Chondrocyte (in vitro differentiated cells): ENCODE data around the gene TNPO3. TPM values are rescaled to one million over a fixed set of nuclear protein-coding genes. Genes with fewer than 3 reads are reported as not detected.
A peak's percentile ranks its signal among the peaks of the same experiment; 100 is the strongest.

ENCODE experiments used
- DNase-seq: peaks from one replicate; pipeline ENCODE4 v3.0.0; 2021; ENCODE audit warnings: mixed read lengths, low spot score
- H3K27ac Mint-ChIP-seq: one replicate; pipeline ENCODE4 v1.8.0; 2021; ENCODE audit warnings: mild to moderate bottlenecking, moderate library complexity, mixed read lengths; ENCODE audit not compliant: unreplicated experiment
- H3K27me3 Mint-ChIP-seq: 2 replicates; pipeline ENCODE4 v1.8.0; 2021; ENCODE audit warnings: low read depth, mixed read lengths
- H3K36me3 Mint-ChIP-seq: 2 replicates; pipeline ENCODE4 v1.8.0; 2021; ENCODE audit warnings: low read depth, mixed read lengths
- H3K4me1 Mint-ChIP-seq: 2 replicates; pipeline ENCODE4 v1.8.0; 2021; ENCODE audit warnings: low read depth, mild to moderate bottlenecking, mixed read lengths
- H3K4me3 Mint-ChIP-seq: one replicate; pipeline ENCODE4 v1.8.0; 2021; ENCODE audit warnings: mild to moderate bottlenecking, moderate library complexity, mixed read lengths; ENCODE audit not compliant: unreplicated experiment
- H3K9me3 Mint-ChIP-seq: 2 replicates; pipeline ENCODE4 v1.8.0; 2021; ENCODE audit warnings: low read depth, mixed read lengths
- total RNA-seq: library from RNA; stranded (reverse); gene quantifications from 3 replicates; pipeline ENCODE4 v1.2.1, GENCODE V29; 2021
- TF ChIP-seq, protein P1 (sequence below): fragments of 200-600 bp; sonication (generic); IDR thresholded peaks from 2 replicates; pipeline ENCODE4 v1.5.0; 2021; ENCODE audit warnings: antibody characterized with exemption, mild to moderate bottlenecking, moderate library complexity

The TNPO3 gene
- total RNA-seq, 1 donor from 2014 or later, result 44.0 TPM

GRCh38 chr7:128982105-128982504, 72.8 kb downstream of the TNPO3 start:
- H3K9me3 Mint-ChIP-seq, result no peaks in the 10 kb centered on the region
- H3K27ac Mint-ChIP-seq, result no peak overlapping the region
- TF ChIP-seq, protein P1, sequence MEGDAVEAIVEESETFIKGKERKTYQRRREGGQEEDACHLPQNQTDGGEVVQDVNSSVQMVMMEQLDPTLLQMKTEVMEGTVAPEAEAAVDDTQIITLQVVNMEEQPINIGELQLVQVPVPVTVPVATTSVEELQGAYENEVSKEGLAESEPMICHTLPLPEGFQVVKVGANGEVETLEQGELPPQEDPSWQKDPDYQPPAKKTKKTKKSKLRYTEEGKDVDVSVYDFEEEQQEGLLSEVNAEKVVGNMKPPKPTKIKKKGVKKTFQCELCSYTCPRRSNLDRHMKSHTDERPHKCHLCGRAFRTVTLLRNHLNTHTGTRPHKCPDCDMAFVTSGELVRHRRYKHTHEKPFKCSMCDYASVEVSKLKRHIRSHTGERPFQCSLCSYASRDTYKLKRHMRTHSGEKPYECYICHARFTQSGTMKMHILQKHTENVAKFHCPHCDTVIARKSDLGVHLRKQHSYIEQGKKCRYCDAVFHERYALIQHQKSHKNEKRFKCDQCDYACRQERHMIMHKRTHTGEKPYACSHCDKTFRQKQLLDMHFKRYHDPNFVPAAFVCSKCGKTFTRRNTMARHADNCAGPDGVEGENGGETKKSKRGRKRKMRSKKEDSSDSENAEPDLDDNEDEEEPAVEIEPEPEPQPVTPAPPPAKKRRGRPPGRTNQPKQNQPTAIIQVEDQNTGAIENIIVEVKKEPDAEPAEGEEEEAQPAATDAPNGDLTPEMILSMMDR, result no peak
- no peak overlapping the region for H3K4me3 Mint-ChIP-seq
- H3K4me1 Mint-ChIP-seq, result no peaks in the 10 kb centered on the region
- no peak for DNase-seq
- H3K27me3 Mint-ChIP-seq, result no peaks in the 10 kb centered on the region
- peaks cover 36% of the 10 kb centered on the region for H3K36me3 Mint-ChIP-seq

DNA sequence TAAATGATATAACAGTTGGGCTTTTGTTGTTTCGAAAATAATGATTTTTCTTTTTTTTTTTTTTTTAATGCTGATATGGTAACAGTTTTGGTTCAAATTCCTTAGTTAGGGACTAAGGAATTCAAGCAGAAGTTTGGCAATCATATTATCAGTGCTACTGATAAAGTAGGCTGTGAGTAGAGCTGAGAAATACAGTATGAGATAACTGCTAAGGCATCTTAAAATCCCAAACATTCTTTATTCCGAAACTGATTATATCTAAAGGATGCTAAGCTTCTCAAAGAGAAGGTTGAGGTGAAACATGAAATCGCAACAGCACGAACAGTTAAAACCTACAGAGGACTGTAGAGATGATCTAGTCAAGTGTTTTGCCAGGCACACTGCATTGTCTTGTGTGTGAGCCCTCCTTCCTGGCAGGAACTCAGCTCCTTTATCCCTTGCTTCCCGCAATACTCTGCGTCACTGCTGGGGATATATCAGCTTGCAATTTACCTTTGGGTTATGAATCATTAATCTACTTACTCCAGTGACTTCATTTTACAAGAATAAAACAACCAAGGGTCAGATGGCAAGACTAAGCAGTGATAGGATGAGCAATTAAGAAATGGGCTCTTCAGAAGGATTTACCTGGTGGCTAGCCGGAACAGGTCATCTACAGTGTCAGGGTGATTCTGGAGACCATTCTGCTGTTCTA, 80.5 kb downstream of the TNPO3 start:
- no peak for DNase-seq
- no peak overlapping the region for H3K27ac Mint-ChIP-seq
- no peak overlapping the region for H3K4me3 Mint-ChIP-seq
- H3K4me1 Mint-ChIP-seq, result no peaks in the 10 kb centered on the region
- peaks cover 41% of the 10 kb centered on the region for H3K36me3 Mint-ChIP-seq
- no peaks in the 10 kb centered on the region for H3K27me3 Mint-ChIP-seq
- no peaks in the 10 kb centered on the region for H3K9me3 Mint-ChIP-seq
- TF ChIP-seq, protein P1, result no peak

DNA sequence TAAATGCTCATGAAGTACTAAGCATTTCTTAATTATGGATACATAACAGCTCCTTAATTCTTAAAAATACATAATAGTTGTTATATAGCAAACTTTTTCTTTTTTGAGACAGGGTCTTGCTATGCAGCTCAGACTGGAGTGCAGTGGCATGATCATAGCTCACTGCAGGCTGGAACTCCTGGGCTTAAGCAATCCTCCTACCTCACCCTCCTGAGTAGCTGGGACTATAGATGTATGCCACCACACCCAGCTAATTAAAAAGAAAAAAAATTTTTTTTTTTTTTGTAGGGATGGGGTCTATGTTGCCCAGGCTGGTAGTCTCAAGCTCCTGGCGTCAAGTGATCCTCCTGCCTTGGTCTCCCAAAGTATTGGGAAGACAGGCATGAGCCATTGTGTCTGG, 86.3 kb downstream of the TNPO3 start:
- Mint-ChIP-seq H3K36me3 (peaks cover 48% of the 10 kb centered on the region), H3K27me3 (no peaks in the 10 kb centered on the region), H3K9me3 (no peaks in the 10 kb centered on the region), H3K4me3 (no peak overlapping the region), H3K27ac (no peak overlapping the region), H3K4me1 (peaks cover 3% of the 10 kb centered on the region)
- DNase-seq, result no peak
- TF ChIP-seq, protein P1, result no peak

- Mint-ChIP-seq H3K4me3 (no peak overlapping the region), H3K36me3 (peaks cover 37% of the 10 kb centered on the region)
Measured at GRCh38 chr7:128963327-128963757, 91.6 kb downstream of the TNPO3 start.

GRCh38 chr7:128962899-128963298, 92.0 kb downstream of the TNPO3 start:
- DNase-seq, result no peak
- Mint-ChIP-seq H3K4me1 (peaks cover 15% of the 10 kb centered on the region), H3K9me3 (no peaks in the 10 kb centered on the region), H3K27ac (peak overlapping the region; percentile 68), H3K36me3 (peaks cover 38% of the 10 kb centered on the region), H3K4me3 (no peak overlapping the region), H3K27me3 (no peaks in the 10 kb centered on the region)
- TF ChIP-seq, protein P1, result no peak

More at GRCh38 chr7:128963327-128963757, 91.6 kb downstream of the TNPO3 start:
- no peak for DNase-seq
- no peaks in the 10 kb centered on the region for H3K9me3 Mint-ChIP-seq
- peak overlapping the region; percentile 68 for H3K27ac Mint-ChIP-seq
- peaks cover 15% of the 10 kb centered on the region for H3K4me1 Mint-ChIP-seq
- H3K27me3 Mint-ChIP-seq, result no peaks in the 10 kb centered on the region
- TF ChIP-seq, protein P1, result no peak
